ENCODE measurements around the gene ACP2.

The ACP2 gene

GRCh38 chr11:47269002-47269828 lies 20.6 kb upstream of the ACP2 start:
- peak; percentile 36 for TF ChIP-seq CTCF (conservative IDR thresholded peaks at IDR 0.05; ENCODE audit: low read length)
- peak; percentile 89 for DNase-seq (ENCODE audit: low read depth)
- H3K4me3 ChIP-seq (ENCODE audit: low read length), result peak overlapping the region; percentile 83

- no peak for TF ChIP-seq CTCF (conservative IDR thresholded peaks at IDR 0.05; ENCODE audit: low read length)
These were observed 19.9 kb upstream of the ACP2 start for GRCh38 chr11:47268448-47269001.

GRCh38 chr11:47267876-47268275 lies 19.3 kb upstream of the ACP2 start:
- no peak overlapping the region for H3K4me3 ChIP-seq (ENCODE audit: low read length)
- DNase-seq (ENCODE audit: low read depth), result no peak
- no peak for TF ChIP-seq CTCF (conservative IDR thresholded peaks at IDR 0.05; ENCODE audit: low read length)

More at GRCh38 chr11:47268448-47269001, 19.9 kb upstream of the ACP2 start:
- 0 out of 2 replicates have a peak overlapping the region, but pooled peaks have one; percentile 5 for H3K4me3 ChIP-seq (ENCODE audit: low read length)
- no peak for DNase-seq (ENCODE audit: low read depth)

GRCh38 chr11:47264521-47264920 lies 15.9 kb upstream of the ACP2 start:
- DNase-seq (ENCODE audit: low read depth), result no peak
- H3K4me3 ChIP-seq (ENCODE audit: low read length), result no peak overlapping the region
- no peak for TF ChIP-seq CTCF (conservative IDR thresholded peaks at IDR 0.05; ENCODE audit: low read length)

- TF ChIP-seq CTCF (conservative IDR thresholded peaks at IDR 0.05; ENCODE audit: low read length), result no peak
- DNase-seq (ENCODE audit: low read depth), result no peak
- no peak overlapping the region for H3K4me3 ChIP-seq (ENCODE audit: low read length)
These were observed 15.5 kb upstream of the ACP2 start for GRCh38 chr11:47264119-47264518.

- TF ChIP-seq CTCF (conservative IDR thresholded peaks at IDR 0.05; ENCODE audit: low read length), result no peak
- no peak for DNase-seq (ENCODE audit: low read depth)
- no peak overlapping the region for H3K4me3 ChIP-seq (ENCODE audit: low read length)
These were observed 12.7 kb upstream of the ACP2 start for GRCh38 chr11:47261291-47261800.

GRCh38 chr11:47260366-47260765 lies 11.8 kb upstream of the ACP2 start:
- H3K4me3 ChIP-seq (ENCODE audit: low read length), result no peak overlapping the region
- TF ChIP-seq CTCF (conservative IDR thresholded peaks at IDR 0.05; ENCODE audit: low read length), result no peak
- no peak for DNase-seq (ENCODE audit: low read depth)
